H1 (cell line): ENCODE data around the gene ZNF532. TPM values are rescaled to one million over a fixed set of nuclear protein-coding genes. Genes with fewer than 3 reads are reported as not detected.

Experiments used
- CTCF ChIA-PET: fragments of 300-600 bp; sonication (Branson Sonifier 250); formaldehyde crosslinking; loops from one replicate; lab custom pipeline; 2021; ENCODE audit not compliant: partially characterized antibody; lab: Charles Lee
- POLR2A ChIA-PET: fragments of 300-600 bp; sonication (Branson Sonifier 250); formaldehyde crosslinking; loops from one replicate; lab custom pipeline; 2021; ENCODE audit warnings: inconsistent platforms; ENCODE audit not compliant: partially characterized antibody; lab: Charles Lee
- DNase-seq, 2 experiments: peaks; one replicate each; pipeline versions ENCODE4 v3.0.0 to v3.0.0-alpha.2; 2010 to 2022; ENCODE audit warnings: low spot score in 2 of 2, low read depth in 1 of 2, mixed read lengths in 1 of 2
- FAIRE-seq: peaks from 2 replicates; lab custom pipeline; 2011; peaks lifted over from hg19 to GRCh38; lab: Jason Lieb, UNC
- H2AFZ ChIP-seq: 2 replicates; pipeline ENCODE4 v1.8.1; 2012; ENCODE audit warnings: low read length, inconsistent platforms
- H2AK5ac ChIP-seq: 2 replicates; pipeline ENCODE4 v1.6.1; 2013; ENCODE audit warnings: low read depth, low read length
- H2BK120ac ChIP-seq: replicated peaks from 2 replicates; pipeline ENCODE3; 2013; ENCODE audit warnings: low read depth, low read length, inconsistent platforms
- H2BK12ac ChIP-seq: 2 replicates; pipeline ENCODE4 v1.6.1; 2013; ENCODE audit warnings: low read depth, low read length
- H2BK15ac ChIP-seq: 2 replicates; pipeline ENCODE4 v1.6.1; 2013; ENCODE audit warnings: low read length
- H2BK20ac ChIP-seq: 2 replicates; pipeline ENCODE4 v1.6.1; 2013; ENCODE audit warnings: low read length
- H2BK5ac ChIP-seq: 2 replicates; pipeline ENCODE4 v1.6.1; 2013; ENCODE audit warnings: low read depth, low read length
- H3K14ac ChIP-seq: 2 replicates; pipeline ENCODE4 v1.6.1; 2013; ENCODE audit warnings: inconsistent platforms; ENCODE audit not compliant: insufficient read length
- H3K18ac ChIP-seq: 2 replicates; pipeline ENCODE4 v1.6.1; 2013; ENCODE audit warnings: low read length; ENCODE audit errors: extremely low read depth
- H3K23ac ChIP-seq: 2 replicates; pipeline ENCODE4 v1.6.1; 2013; ENCODE audit warnings: inconsistent platforms; ENCODE audit not compliant: insufficient read length
- H3K23me2 ChIP-seq: 2 replicates; pipeline ENCODE4 v1.6.1; 2013; ENCODE audit warnings: low read depth, low read length
- H3K27ac ChIP-seq: 2 replicates; pipeline ENCODE4 v1.6.1; 2011; ENCODE audit warnings: low read depth, low read length, inconsistent platforms
- H3K27me3 ChIP-seq, 4 experiments: replicated peaks in 1 of 4; 1 replicate in 1 of 4; 2 replicates in 3 of 4; pipeline versions ENCODE4 v1.6.1 to v1.8.1; 2011 to 2013; ENCODE audit warnings: low read length in 3 of 4, mild to moderate bottlenecking in 3 of 4, inconsistent platforms in 2 of 4, mixed read lengths in 2 of 4, moderate library complexity in 1 of 4; ENCODE audit not compliant: control insufficient read depth in 3 of 4, insufficient read depth in 3 of 4; ENCODE audit errors: extremely low read depth in 1 of 4
- H3K36me3 ChIP-seq, 4 experiments: 2 replicates each; pipeline versions ENCODE4 v1.6.1 to v1.8.1; 2011 to 2013; ENCODE audit warnings: mild to moderate bottlenecking in 4 of 4, low read length in 3 of 4, moderate library complexity in 2 of 4, control low read depth in 1 of 4, inconsistent platforms in 1 of 4; ENCODE audit not compliant: insufficient read depth in 4 of 4, control insufficient read depth in 2 of 4
- H3K4ac ChIP-seq: replicated peaks from 2 replicates; pipeline ENCODE3; 2013; ENCODE audit warnings: low read length, low read depth, mixed read lengths, inconsistent platforms; ENCODE audit not compliant: insufficient read length
- H3K4me1 ChIP-seq, 4 experiments: replicated peaks in 1 of 4; 1 replicate in 1 of 4; 2 replicates in 3 of 4; pipeline versions ENCODE4 v1.6.1 to v1.8.1; 2011 to 2013; ENCODE audit warnings: low read length in 3 of 4, inconsistent platforms in 2 of 4, mixed read lengths in 1 of 4; ENCODE audit not compliant: insufficient read depth in 4 of 4, control insufficient read depth in 3 of 4
- H3K4me2 ChIP-seq, 2 experiments: 2 replicates each; pipeline versions ENCODE4 v1.6.1 to v1.8.1; 2011 to 2013; ENCODE audit warnings: low read depth in 2 of 2, low read length in 2 of 2, control low read depth in 1 of 2, inconsistent platforms in 1 of 2, mild to moderate bottlenecking in 1 of 2; ENCODE audit not compliant: insufficient read depth in 1 of 2
- H3K4me3 ChIP-seq, 4 experiments: fragments of 200-600, 300-600 bp in 1 of 4; sonication (generic), shearing (Covaris generic), sonication (Bioruptor Twin) in 1 of 4; 2 replicates each; pipeline versions ENCODE4 v1.5.1 to v1.8.1; 2011 to 2016; ENCODE audit warnings: low read length in 4 of 4, low read depth in 3 of 4, control low read depth in 2 of 4, inconsistent platforms in 2 of 4, mild to moderate bottlenecking in 2 of 4, mixed read lengths in 1 of 4, moderate library complexity in 1 of 4; ENCODE audit not compliant: insufficient read depth in 2 of 4; ENCODE audit errors: extremely low read depth in 1 of 4
- H3K56ac ChIP-seq: replicated peaks from 2 replicates; pipeline ENCODE3; 2013; ENCODE audit warnings: low read depth, mild to moderate bottlenecking, mixed read lengths, low read length, inconsistent platforms; ENCODE audit not compliant: insufficient read length
- H3K79me1 ChIP-seq: 2 replicates; pipeline ENCODE4 v1.6.1; 2013; ENCODE audit warnings: low read depth, low read length, control low read depth
- H3K79me2 ChIP-seq, 2 experiments: 2 replicates each; pipeline versions ENCODE4 v1.6.1 to v1.8.1; 2012 to 2013; ENCODE audit warnings: low read length in 2 of 2, mild to moderate bottlenecking in 2 of 2, inconsistent platforms in 1 of 2; ENCODE audit not compliant: insufficient read depth in 2 of 2, control insufficient read depth in 1 of 2
- H3K9ac ChIP-seq, 4 experiments: replicated peaks in 1 of 4; 1 replicate in 1 of 4; 2 replicates in 3 of 4; pipeline versions ENCODE4 v1.6.1 to v1.8.1; 2011 to 2013; ENCODE audit warnings: low read depth in 3 of 4, low read length in 3 of 4, control low read depth in 2 of 4, mild to moderate bottlenecking in 2 of 4, moderate library complexity in 2 of 4, inconsistent platforms in 1 of 4; ENCODE audit errors: extremely low read depth in 1 of 4
- H3K9me3 ChIP-seq, 2 experiments: 2 replicates each; pipeline versions ENCODE4 v1.6.1 to v1.8.1; 2012 to 2013; ENCODE audit warnings: mild to moderate bottlenecking in 2 of 2, moderate library complexity in 2 of 2, control low read depth in 1 of 2, inconsistent platforms in 1 of 2, low read depth in 1 of 2, low read length in 1 of 2, mixed read lengths in 1 of 2; ENCODE audit not compliant: insufficient read depth in 2 of 2
- H4K20me1 ChIP-seq, 2 experiments: replicated peaks in 1 of 2; 2 replicates each; pipeline versions ENCODE3 to v1.8.1; 2011 to 2013; ENCODE audit warnings: inconsistent platforms in 2 of 2, low read length in 2 of 2, mild to moderate bottlenecking in 1 of 2; ENCODE audit not compliant: insufficient read depth in 2 of 2, control insufficient read depth in 1 of 2
- H4K5ac ChIP-seq: 2 replicates; pipeline ENCODE4 v1.6.1; 2013; ENCODE audit warnings: low read length, low read depth, mixed read lengths, inconsistent platforms; ENCODE audit not compliant: insufficient read length
- H4K8ac ChIP-seq: 2 replicates; pipeline ENCODE4 v1.8.0; 2013; ENCODE audit warnings: mild to moderate bottlenecking, moderate library complexity, low read length, inconsistent platforms; ENCODE audit not compliant: insufficient read depth; ENCODE audit errors: extremely low read depth
- H4K91ac ChIP-seq: replicated peaks from 2 replicates; pipeline ENCODE3; 2013; ENCODE audit warnings: low read length, mixed read lengths, inconsistent platforms; ENCODE audit not compliant: insufficient read length
- TAF7 ChIP-seq: optimal IDR thresholded peaks from 2 replicates; pipeline ENCODE3; 2011; ENCODE audit warnings: low read depth, mild to moderate bottlenecking, inconsistent platforms, low read length, moderate library complexity, borderline replicate concordance
- WGBS, 2 experiments: shearing (Covaris generic) in 1 of 2; methylation state at CpG; one replicate each; pipeline versions ENCODE4 v1.1.6 to v1.1.7; 2013 to 2015; ENCODE audit warnings: low lambda C conversion rate in 2 of 2, mixed read lengths in 2 of 2, inconsistent platforms in 1 of 2, low coverage in 1 of 2, missing lambda C conversion rate in 1 of 2; ENCODE audit not compliant: insufficient replicate concordance in 2 of 2, insufficient coverage in 1 of 2, insufficient read length in 1 of 2; ENCODE audit errors: extremely low coverage in 1 of 2, missing lambda C conversion rate in 1 of 2; 5-methylcytosine and 5-hydroxymethylcytosine counted together
- polyA plus RNA-seq, 7 experiments: library from polyadenylated mRNA; depleted of rRNA in 3 of 7; stranded (reverse) in 5 of 7; unstranded in 2 of 7; fragments of >200 nt in 5 of 7; fragments of 200-250 nt in 2 of 7; gene quantifications; 1 replicate in 5 of 7; 2 replicates in 1 of 7; 4 replicates in 1 of 7; pipeline versions ENCODE4 v1.2.1 to v1.2.3, GENCODE V29; 2011 to 2013; ENCODE audit warnings: missing spikeins in 2 of 7, mixed read lengths in 2 of 7
- total RNA-seq: library from RNA; stranded (reverse); fragmentation: NEBNext Ultra II Directional; extraction: Animal tissue kit (Norgen Biotek cat#: 25700); gene quantifications from 2 replicates; pipeline ENCODE4 v1.2.1, GENCODE V29; 2021

The ZNF532 gene
- total and polyA plus RNA-seq, 2 of the 8 experiments (the other 6 are each of a cell fraction or from before 2014, with no cell fraction given) = 143 to 240 TPM

- DNase-seq = peak in 1 of 2 experiments; percentile 37
- Histone ChIP-seq H3K27ac (no peak overlapping the region), H4K20me1 (no peaks in the 10 kb centered on the region), H4K91ac (no peak overlapping the region), H3K56ac (no peak overlapping the region), H2BK15ac (no peak overlapping the region), H4K8ac (no peak overlapping the region), H3K36me3 (no peaks in the 10 kb centered on the region), H2BK120ac (no peak overlapping the region), H3K4me2 (no peak overlapping the region), H4K5ac (no peak overlapping the region), H2AK5ac (no peak overlapping the region), H3K9me3 (no peaks in the 10 kb centered on the region), H3K4me3 (no peak overlapping the region), H3K18ac (no peak overlapping the region), H3K4ac (no peak overlapping the region), H3K9ac (no peak overlapping the region), H2AFZ (no peak overlapping the region), H2BK20ac (no peak overlapping the region), H3K4me1 (peaks cover 0 to 5% (median 0%) of the 10 kb centered on the region in 4 experiments; a peak in 1 of 7 replicates), H3K23ac (no peak overlapping the region), H3K23me2 (no peaks in the 10 kb centered on the region), H3K79me1 (no peaks in the 10 kb centered on the region), H3K79me2 (no peaks in the 10 kb centered on the region), H2BK12ac (no peak overlapping the region), H3K14ac (no peak overlapping the region), H3K27me3 (no peaks in the 10 kb centered on the region), H2BK5ac (no peak overlapping the region)
- peak; percentile 19 for FAIRE-seq
- CTCF ChIA-PET = interaction anchor here (1.4 to 1.5 kb wide), 3 partner anchors 10 to 233 kb away, joined by 3 read pairs; no protein-coding TSS in a partner anchor
- 90% methylated on average over 13 of the region's 13 CpGs; no CpG with 5 or more reads in 1 of the 2 experiments for whole genome bisulfite sequencing, 2 experiments
- POLR2A ChIA-PET = interaction anchor here (0.7 kb wide), 1 partner anchor 15 kb away, joined by 3 read pairs; no protein-coding TSS in a partner anchor
- no peak for TF ChIP-seq TAF7
Measured at GRCh38 chr18:58998401-58999203, 133.9 kb downstream of the ZNF532 start.
